HepG2 (cell line): ENCODE measurements around the gene UBAP1L.

Source experiments
- CEBPG ChIP-seq: IDR thresholded peaks from 2 replicates; pipeline ENCODE4 v1.6.1; 2016
- CHD4 ChIP-seq: fragments of 200-600 bp; sonication (generic); IDR thresholded peaks from 2 replicates; pipeline ENCODE4 v1.7.0; 2017; ENCODE audit warnings: mild to moderate bottlenecking, low read length, borderline replicate concordance
- CTCF ChIP-seq: sonication (generic); formaldehyde crosslinking; IDR thresholded peaks from 2 replicates; pipeline ENCODE4 v1.5.0; 2020; ENCODE audit warnings: mild to moderate bottlenecking, missing genetic modification reagents, moderate library complexity
- ELK4 ChIP-seq: sonication (generic); formaldehyde crosslinking; IDR thresholded peaks from 2 replicates; pipeline ENCODE4 v1.9.0; 2021; ENCODE audit warnings: missing genetic modification reagents, borderline replicate concordance
- NFIC ChIP-seq: IDR thresholded peaks from 2 replicates; pipeline ENCODE4 v1.6.1; 2012; ENCODE audit warnings: mild to moderate bottlenecking, low read length, inconsistent platforms
- USF2 ChIP-seq, 2 experiments: sonication (generic) in 1 of 2; formaldehyde crosslinking in 1 of 2; IDR thresholded peaks; 2 replicates each; pipeline versions ENCODE4 v1.5.1 to v1.6.1; 2011 to 2020; ENCODE audit warnings: borderline replicate concordance in 1 of 2, low read depth in 1 of 2, low read length in 1 of 2, mild to moderate bottlenecking in 1 of 2, missing genetic modification reagents in 1 of 2, moderate library complexity in 1 of 2
- ZNF646 ChIP-seq: sonication (generic); formaldehyde crosslinking; IDR thresholded peaks from 2 replicates; pipeline ENCODE4 v1.9.0; 2021; ENCODE audit warnings: mild to moderate bottlenecking, missing genetic modification reagents

GRCh38 chr15:65115542-65115941 is 542 bp upstream of the UBAP1L start:
- TF ChIP-seq USF2 (IDR thresholded peaks at IDR 0.05; ENCODE audit: low read depth, low read length) (no peak), USF2 (CRISPR knock-in tag; IDR thresholded peaks at IDR 0.05; ENCODE audit: borderline replicate concordance) (no peak), NFIC (no peak), CEBPG (no peak), ELK4 (no peak), CTCF (CRISPR knock-in tag) (no peak), CHD4 (no peak), ZNF646 (CRISPR knock-in tag) (no peak)
